ENCODE results near the gene FNBP1L.
A peak's percentile ranks its signal among the peaks of the same experiment; 100 is the strongest.

Gene FNBP1L

GRCh38 chr1:93591676-93592550 lies 144.0 kb downstream of the FNBP1L start:
- Mint-ChIP-seq H3K9me3 (no peaks in the 10 kb centered on the region), H3K27ac (peak overlapping the region; percentile 80 to 98 (median 83)), H3K4me3 (peak overlapping the region in 1 of 3 experiments; percentile 37), H3K27me3 (ENCODE audit: low read depth) (peaks cover 3% of the 10 kb centered on the region), H3K36me3 (ENCODE audit: low read depth) (peaks cover 33% of the 10 kb centered on the region), H3K4me1 (peaks cover 76% of the 10 kb centered on the region)
- no peak for TF ChIP-seq CTCF (IDR thresholded peaks at IDR 0.05; ENCODE audit: unreplicated experiment in 3 of 3)

GRCh38 chr1:93592551-93592949 lies 144.6 kb downstream of the FNBP1L start:
- H3K4me1 Mint-ChIP-seq = peaks cover 79% of the 10 kb centered on the region
- H3K36me3 Mint-ChIP-seq (ENCODE audit: low read depth) = peaks cover 28% of the 10 kb centered on the region
- peaks cover 3% of the 10 kb centered on the region for H3K27me3 Mint-ChIP-seq (ENCODE audit: low read depth)
- no peaks in the 10 kb centered on the region for H3K9me3 Mint-ChIP-seq
- no peak for TF ChIP-seq CTCF (IDR thresholded peaks at IDR 0.05; ENCODE audit: unreplicated experiment in 3 of 3)
- no peak overlapping the region for H3K4me3 Mint-ChIP-seq
- H3K27ac Mint-ChIP-seq = peak overlapping the region; percentile 80 to 98 (median 83)

GRCh38 chr1:93593854-93594602 lies 146.1 kb downstream of the FNBP1L start:
- Mint-ChIP-seq H3K27ac (peak overlapping the region; percentile 83 to 94 (median 85)), H3K4me3 (peak overlapping the region in 1 of 3 experiments; percentile 44), H3K36me3 (ENCODE audit: low read depth) (peaks cover 13% of the 10 kb centered on the region), H3K27me3 (ENCODE audit: low read depth) (peaks cover 3% of the 10 kb centered on the region), H3K9me3 (no peaks in the 10 kb centered on the region), H3K4me1 (peaks cover 82% of the 10 kb centered on the region)
- TF ChIP-seq CTCF (IDR thresholded peaks at IDR 0.05; ENCODE audit: unreplicated experiment in 3 of 3) = no peak

GRCh38 chr1:93594603-93594880 lies 146.6 kb downstream of the FNBP1L start:
- Mint-ChIP-seq H3K4me3 (no peak overlapping the region), H3K9me3 (no peaks in the 10 kb centered on the region), H3K27me3 (ENCODE audit: low read depth) (peaks cover 3% of the 10 kb centered on the region), H3K4me1 (peaks cover 87% of the 10 kb centered on the region), H3K27ac (peak overlapping the region; percentile 83 to 94 (median 85)), H3K36me3 (ENCODE audit: low read depth) (peaks cover 8% of the 10 kb centered on the region)
- no peak for TF ChIP-seq CTCF (IDR thresholded peaks at IDR 0.05; ENCODE audit: unreplicated experiment in 3 of 3)

GRCh38 chr1:93595266-93595665 lies 147.3 kb downstream of the FNBP1L start:
- no peaks in the 10 kb centered on the region for H3K9me3 Mint-ChIP-seq
- peaks cover 91% of the 10 kb centered on the region for H3K4me1 Mint-ChIP-seq
- no peak for TF ChIP-seq CTCF (IDR thresholded peaks at IDR 0.05; ENCODE audit: unreplicated experiment in 3 of 3)
- peaks cover 3% of the 10 kb centered on the region for H3K27me3 Mint-ChIP-seq (ENCODE audit: low read depth)
- peak overlapping the region in 2 of 3 experiments; percentile 4 for H3K4me3 Mint-ChIP-seq
- H3K27ac Mint-ChIP-seq = peak overlapping the region; percentile 83 to 94 (median 85)
- H3K36me3 Mint-ChIP-seq (ENCODE audit: low read depth) = peaks cover 6% of the 10 kb centered on the region
